Thoracic aorta (tissue), 2 donors: Measurements from ENCODE around the gene ANKS1A. TPM values are rescaled to one million over a fixed set of nuclear protein-coding genes. Genes with fewer than 3 reads are reported as not detected.
"Not testable (repeated sequence)": the region's sequence is repeated elsewhere in the genome, so short reads cannot be mapped to it uniquely, and the experiment has no call there.

Source experiments
- ATAC-seq: fragments of 150-250 bp; one replicate; pipeline ENCODE4 v1.8.0; 2017; ENCODE audit warnings: low read depth; ENCODE audit not compliant: insufficient number of reproducible peaks, low FRiP score
- DNase-seq: peaks from one replicate; pipeline ENCODE4 v3.0.0-alpha.2; 2020; ENCODE audit warnings: low spot score
- H3K27ac ChIP-seq, 2 donors: fragments of 200-600 bp; sonication (generic); 1 replicate in 1 of 2; 2 replicates in 1 of 2; pipeline ENCODE4 v1.5.1; 2016; ENCODE audit warnings: mild to moderate bottlenecking in 2 of 2, moderate library complexity in 2 of 2
- H3K27me3 ChIP-seq: fragments of 200-600 bp; sonication (generic); replicated peaks from 2 replicates; pipeline ENCODE4 v1.6.0; 2016; ENCODE audit warnings: mild to moderate bottlenecking; ENCODE audit not compliant: insufficient read depth
- H3K36me3 ChIP-seq: fragments of 200-600 bp; sonication (generic); one replicate; pipeline ENCODE4 v1.5.1; 2016
- H3K4me1 ChIP-seq, 2 donors: fragments of 200-600 bp; sonication (generic); 1 replicate in 1 of 2; 2 replicates in 1 of 2; pipeline versions ENCODE4 v1.5.1 to v1.6.0; 2016; ENCODE audit warnings: low read depth in 2 of 2, mild to moderate bottlenecking in 1 of 2; ENCODE audit not compliant: control insufficient read depth in 1 of 2
- H3K4me3 ChIP-seq: fragments of 200-600 bp; sonication (generic); 2 replicates; pipeline ENCODE4 v1.5.1; 2016; ENCODE audit warnings: mild to moderate bottlenecking
- H3K9me3 ChIP-seq: fragments of 200-600 bp; sonication (generic); 2 replicates; pipeline ENCODE4 v1.5.1; 2016
- CTCF ChIP-seq: fragments of 200-600 bp; sonication (generic); IDR thresholded peaks from one replicate; pipeline ENCODE4 v1.5.1; 2019; ENCODE audit warnings: antibody characterized with exemption
- total RNA-seq, 2 donors: library from RNA; depleted of rRNA; stranded (reverse); fragments of >200 nt; gene quantifications; one replicate each; pipeline versions ENCODE4 v1.1.0 to v1.2.3, GENCODE V29; 2016

Gene ANKS1A
- total RNA-seq, 2 donors from 2014 or later = 37.9 to 55.4 TPM

- Histone ChIP-seq H3K27ac (no peak overlapping the region), H3K4me3 (no peak overlapping the region), H3K27me3 (no peaks in the 10 kb centered on the region), H3K9me3 (no peaks in the 10 kb centered on the region), H3K36me3 (peaks cover 14% of the 10 kb centered on the region), H3K4me1 (no peaks in the 10 kb centered on the region)
- ATAC-seq (no peak), DNase-seq (no peak)
- TF ChIP-seq CTCF = no peak
These were observed 105.6 kb downstream of the ANKS1A start for GRCh38 chr6:34994693-34995092.

GRCh38 chr6:34998417-34998816 lies 109.4 kb downstream of the ANKS1A start:
- not testable (repeated sequence) for H3K27me3 ChIP-seq, H3K4me1 ChIP-seq, H3K4me3 ChIP-seq, DNase-seq, H3K27ac ChIP-seq, H3K36me3 ChIP-seq, H3K9me3 ChIP-seq, ATAC-seq

GRCh38 chr6:34999153-34999552 lies 110.1 kb downstream of the ANKS1A start:
- not testable (repeated sequence) for ATAC-seq, DNase-seq, H3K9me3 ChIP-seq, H3K36me3 ChIP-seq, H3K27ac ChIP-seq, H3K4me3 ChIP-seq, H3K27me3 ChIP-seq, H3K4me1 ChIP-seq

- not testable (repeated sequence) for H3K27me3 ChIP-seq, H3K4me3 ChIP-seq, H3K36me3 ChIP-seq, DNase-seq, H3K27ac ChIP-seq, ATAC-seq, H3K9me3 ChIP-seq, H3K4me1 ChIP-seq
These were observed 110.9 kb downstream of the ANKS1A start for GRCh38 chr6:34999962-35000361.

GRCh38 chr6:35001349-35001748 lies 112.3 kb downstream of the ANKS1A start:
- ATAC-seq, H3K36me3 ChIP-seq, H3K4me3 ChIP-seq: not testable (repeated sequence)

GRCh38 chr6:35003886-35004530 lies 115.0 kb downstream of the ANKS1A start:
- H3K9me3 ChIP-seq, ATAC-seq, H3K27ac ChIP-seq, H3K27me3 ChIP-seq, DNase-seq, H3K4me1 ChIP-seq, H3K4me3 ChIP-seq, H3K36me3 ChIP-seq: not testable (repeated sequence)

More at GRCh38 chr6:35001349-35001748, 112.3 kb downstream of the ANKS1A start:
- H3K27ac ChIP-seq, H3K9me3 ChIP-seq, H3K27me3 ChIP-seq, DNase-seq, H3K4me1 ChIP-seq: not testable (repeated sequence)

GRCh38 chr6:35007016-35007415 lies 118.0 kb downstream of the ANKS1A start:
- no peak for ATAC-seq
- Histone ChIP-seq H3K4me1 (no peaks in the 10 kb centered on the region), H3K27ac (no peak overlapping the region), H3K4me3 (no peak overlapping the region), H3K9me3 (no peaks in the 10 kb centered on the region), H3K27me3 (no peaks in the 10 kb centered on the region), H3K36me3 (peaks cover 3% of the 10 kb centered on the region)
- no peak for TF ChIP-seq CTCF
- DNase-seq = no peak

- no peak for TF ChIP-seq CTCF
- ATAC-seq (no peak), DNase-seq (no peak)
These were observed 119.8 kb downstream of the ANKS1A start for GRCh38 chr6:35008858-35009257.

More at GRCh38 chr6:35008858-35009257, 119.8 kb downstream of the ANKS1A start:
- no peak overlapping the region for H3K27ac ChIP-seq
- H3K27me3 ChIP-seq = no peaks in the 10 kb centered on the region
- no peaks in the 10 kb centered on the region for H3K9me3 ChIP-seq
- no peaks in the 10 kb centered on the region for H3K36me3 ChIP-seq
- H3K4me3 ChIP-seq = no peak overlapping the region
- H3K4me1 ChIP-seq = peaks cover 0 to under 1% of the 10 kb centered on the region in 2 donors
